Astrocyte of the hippocampus (primary cell): ENCODE data around the gene SIRPB1.
"Not testable (repeated sequence)": the region's sequence is repeated elsewhere in the genome, so short reads cannot be mapped to it uniquely, and the experiment has no call there.

ENCODE experiments used
- DNase-seq: peaks from one replicate; pipeline ENCODE4 v3.0.0; 2011; ENCODE audit warnings: low read depth, low spot score

SIRPB1 gene

GRCh38 chr20:1619861-1620444 is at the start of gene SIRPB1:
Gene SIRPB1, minus strand, starts transcription at chr20:1620009. Its CDS starts 65 bp downstream, at chr20:1619944.
- no peak for DNase-seq

- DNase-seq: no peak
Observed at GRCh38 chr20:1669304-1669703, 49.5 kb upstream of the SIRPB1 start.

GRCh38 chr20:1667502-1668085 is 47.8 kb upstream of the SIRPB1 start:
- DNase-seq: no peak

- DNase-seq: no peak
Observed at GRCh38 chr20:1666802-1667201, 47.0 kb upstream of the SIRPB1 start.

- DNase-seq: no peak
Observed at GRCh38 chr20:1665345-1665744, 45.5 kb upstream of the SIRPB1 start.

GRCh38 chr20:1664911-1665310 is 45.1 kb upstream of the SIRPB1 start:
- DNase-seq: no peak

GRCh38 chr20:1663917-1664316 is 44.1 kb upstream of the SIRPB1 start:
- no peak for DNase-seq

- DNase-seq: no peak
Observed at GRCh38 chr20:1661542-1662299, 41.9 kb upstream of the SIRPB1 start.

- no peak for DNase-seq
Observed at GRCh38 chr20:1660246-1660645, 40.4 kb upstream of the SIRPB1 start.

GRCh38 chr20:1657556-1658334 is 37.9 kb upstream of the SIRPB1 start, which contains the start of gene SIRPG:
Gene SIRPG, minus strand, starts transcription at chr20:1657779. Its CDS starts 65 bp downstream, at chr20:1657714.
- no peak for DNase-seq

- no peak for DNase-seq
Observed at GRCh38 chr20:1656844-1657243, 37.0 kb upstream of the SIRPB1 start.

- no peak for DNase-seq
Observed at GRCh38 chr20:1654996-1655395, 35.2 kb upstream of the SIRPB1 start.

GRCh38 chr20:1652960-1653359 is 33.2 kb upstream of the SIRPB1 start:
- DNase-seq: no peak

GRCh38 chr20:1652104-1652503 is 32.3 kb upstream of the SIRPB1 start:
- DNase-seq: no peak

- no peak for DNase-seq
Observed at GRCh38 chr20:1651268-1652058, 31.7 kb upstream of the SIRPB1 start.

GRCh38 chr20:1648101-1648500 is 28.3 kb upstream of the SIRPB1 start:
- no peak for DNase-seq

GRCh38 chr20:1646975-1647431 is 27.2 kb upstream of the SIRPB1 start:
- no peak for DNase-seq

- DNase-seq: no peak
Observed at GRCh38 chr20:1644101-1644962, 24.5 kb upstream of the SIRPB1 start.

- not testable (repeated sequence) for DNase-seq
Observed at GRCh38 chr20:1638643-1639042, 18.8 kb upstream of the SIRPB1 start.

GRCh38 chr20:1637755-1638154 is 17.9 kb upstream of the SIRPB1 start:
- no peak for DNase-seq
